HepG2 (cell line): ENCODE data around the gene SH2D6. TPM values are rescaled to one million over a fixed set of nuclear protein-coding genes. Genes with fewer than 3 reads are reported as not detected.

Source experiments
- AGO2 ChIP-seq: fragments of 200-400 bp; formaldehyde crosslinking; optimal IDR thresholded peaks from 2 replicates; pipeline ENCODE3; 2017; ENCODE audit warnings: mild to moderate bottlenecking, low read depth, low read length, moderate library complexity
- BRD4 ChIP-seq: sonication (generic); formaldehyde crosslinking; IDR thresholded peaks from 2 replicates; pipeline ENCODE4 v1.4.0; 2020; ENCODE audit warnings: missing genetic modification reagents
- ELF1 ChIP-seq: sonication (generic); formaldehyde crosslinking; IDR thresholded peaks from 2 replicates; pipeline ENCODE4 v1.4.0; 2020; ENCODE audit warnings: missing genetic modification reagents
- GABPB1 ChIP-seq: IDR thresholded peaks from 2 replicates; pipeline ENCODE4 v1.6.1; 2016; ENCODE audit warnings: mild to moderate bottlenecking, missing genetic modification reagents, moderate library complexity, missing compliant biosample characterization
- KDM6A ChIP-seq: IDR thresholded peaks from 2 replicates; pipeline ENCODE4 v1.6.1; 2016; ENCODE audit warnings: low read depth
- KLF15 ChIP-seq: sonication (generic); formaldehyde crosslinking; IDR thresholded peaks from 2 replicates; pipeline ENCODE4 v1.8.1; 2023; ENCODE audit warnings: borderline replicate concordance, mild to moderate bottlenecking, inconsistent platforms, missing genetic modification reagents, mixed read lengths
- PAX8 ChIP-seq: sonication (generic); formaldehyde crosslinking; IDR thresholded peaks from 2 replicates; pipeline ENCODE4 v1.8.0; 2022; ENCODE audit warnings: mild to moderate bottlenecking, missing genetic modification reagents, borderline replicate concordance
- RBM22 ChIP-seq: fragments of 200-400 bp; formaldehyde crosslinking; optimal IDR thresholded peaks from 2 replicates; pipeline ENCODE3; 2017; ENCODE audit warnings: mild to moderate bottlenecking, low read length, moderate library complexity
- SAP130 ChIP-seq: IDR thresholded peaks from 2 replicates; pipeline ENCODE4 v1.6.1; 2016; ENCODE audit warnings: low read depth
- SATB2 ChIP-seq: sonication (generic); formaldehyde crosslinking; IDR thresholded peaks from 2 replicates; pipeline ENCODE4 v1.5.0; 2020; ENCODE audit warnings: missing genetic modification reagents
- SCMH1 ChIP-seq: sonication (generic); formaldehyde crosslinking; IDR thresholded peaks from 2 replicates; pipeline ENCODE4 v1.9.0; 2021; ENCODE audit warnings: missing genetic modification reagents, mild to moderate bottlenecking, borderline replicate concordance
- SIX1 ChIP-seq: sonication (generic); formaldehyde crosslinking; IDR thresholded peaks from 2 replicates; pipeline ENCODE4 v1.4.0; 2020; ENCODE audit warnings: missing genetic modification reagents, borderline replicate concordance
- SRF ChIP-seq: IDR thresholded peaks from 2 replicates; pipeline ENCODE4 v1.6.1; 2011; ENCODE audit warnings: mild to moderate bottlenecking, low read depth, low read length, moderate library complexity
- TBL1XR1 ChIP-seq: fragments of 150-350 bp; IDR thresholded peaks from 2 replicates; pipeline ENCODE4 v1.6.1; 2014; ENCODE audit warnings: borderline replicate concordance, low read length; ENCODE audit not compliant: partially characterized antibody
- TSC22D2 ChIP-seq: sonication (generic); formaldehyde crosslinking; IDR thresholded peaks from 2 replicates; pipeline ENCODE4 v1.5.1; 2020; ENCODE audit warnings: missing genetic modification reagents, mild to moderate bottlenecking, borderline replicate concordance
- XRCC5 ChIP-seq: fragments of 200-400 bp; formaldehyde crosslinking; optimal IDR thresholded peaks from 2 replicates; pipeline ENCODE3; 2017; ENCODE audit warnings: mild to moderate bottlenecking, low read length
- ZBTB1 ChIP-seq: sonication (generic); formaldehyde crosslinking; IDR thresholded peaks from 2 replicates; pipeline ENCODE4 v1.4.0; 2020; ENCODE audit warnings: missing genetic modification reagents, borderline replicate concordance
- ZBTB20 ChIP-seq: sonication (generic); formaldehyde crosslinking; IDR thresholded peaks from 2 replicates; pipeline ENCODE4 v1.8.1; 2023; ENCODE audit warnings: missing genetic modification reagents, low read depth, mild to moderate bottlenecking, borderline replicate concordance
- ZBTB21 ChIP-seq: sonication (generic); formaldehyde crosslinking; IDR thresholded peaks from 2 replicates; pipeline ENCODE4 v1.4.0; 2020; ENCODE audit warnings: missing genetic modification reagents
- ZFYVE20 ChIP-seq: sonication (generic); formaldehyde crosslinking; IDR thresholded peaks from 2 replicates; pipeline ENCODE4 v1.8.0; 2023; ENCODE audit warnings: low read depth, mild to moderate bottlenecking, moderate library complexity, missing genetic modification reagents, borderline replicate concordance
- ZKSCAN8 ChIP-seq: IDR thresholded peaks from 2 replicates; pipeline ENCODE4 v1.6.1; 2016; ENCODE audit warnings: borderline replicate concordance, missing genetic modification reagents, missing compliant biosample characterization
- ZNF205 ChIP-seq: IDR thresholded peaks from 2 replicates; pipeline ENCODE4 v1.6.1; 2018; ENCODE audit warnings: missing biosample characterization, missing genetic modification reagents
- ZNF263 ChIP-seq: sonication (generic); formaldehyde crosslinking; IDR thresholded peaks from 2 replicates; pipeline ENCODE4 v1.4.0; 2020; ENCODE audit warnings: missing genetic modification reagents
- ZNF567 ChIP-seq: sonication (generic); formaldehyde crosslinking; IDR thresholded peaks from 2 replicates; pipeline ENCODE4 v1.8.1; 2023; ENCODE audit warnings: mild to moderate bottlenecking, missing genetic modification reagents, borderline replicate concordance
- ZNF644 ChIP-seq: IDR thresholded peaks from 2 replicates; pipeline ENCODE4 v1.6.1; 2016; ENCODE audit warnings: low read depth
- ZNF737 ChIP-seq: sonication (generic); formaldehyde crosslinking; IDR thresholded peaks from 2 replicates; pipeline ENCODE4 v1.5.0; 2020; ENCODE audit warnings: missing genetic modification reagents, mild to moderate bottlenecking, borderline replicate concordance
- ZSCAN29 ChIP-seq: sonication (generic); formaldehyde crosslinking; conservative IDR thresholded peaks from 2 replicates; pipeline ENCODE4 v1.4.0; 2020; ENCODE audit warnings: mild to moderate bottlenecking, missing genetic modification reagents
- polyA plus RNA-seq, 8 experiments: library from polyadenylated mRNA; depleted of rRNA in 3 of 8; stranded (reverse) in 7 of 8; unstranded in 1 of 8; fragments of >200 nt; fragmentation: Illumina TruSeq in 4 of 8; extraction: Trizol in 4 of 8; gene quantifications; 2 replicates each; pipeline versions ENCODE4 v1.2.1 to v1.2.3, GENCODE V29; 2011 to 2016; ENCODE audit warnings: low read depth in 4 of 8, missing spikeins in 1 of 8, mixed read lengths in 1 of 8; ENCODE audit not compliant: insufficient read depth in 1 of 8
- total RNA-seq, 5 experiments: library from RNA; depleted of rRNA; stranded (reverse); fragments of >200 nt; fragmentation: Illumina TruSeq; extraction: Trizol; gene quantifications; 2 replicates each; pipeline ENCODE4 v1.2.3, GENCODE V29; 2016; ENCODE audit warnings: low read depth in 1 of 5
- TF ChIP-seq, protein P1 (sequence below): sonication (generic); formaldehyde crosslinking; IDR thresholded peaks from 2 replicates; pipeline ENCODE4 v1.4.0; 2020; ENCODE audit warnings: missing genetic modification reagents
- TF ChIP-seq, protein P2 (sequence below): sonication (generic); formaldehyde crosslinking; IDR thresholded peaks from 2 replicates; pipeline ENCODE4 v1.8.1; 2023; ENCODE audit warnings: mild to moderate bottlenecking, moderate library complexity, missing genetic modification reagents
- TF ChIP-seq, protein P3 (sequence below): IDR thresholded peaks from 2 replicates; pipeline ENCODE4 v1.6.1; 2016

SH2D6 gene
- total and polyA plus RNA-seq, 2 of the 13 experiments (the other 11 are each of a cell fraction or from before 2014, with no cell fraction given): 0.11 to 0.26 TPM

DNA sequence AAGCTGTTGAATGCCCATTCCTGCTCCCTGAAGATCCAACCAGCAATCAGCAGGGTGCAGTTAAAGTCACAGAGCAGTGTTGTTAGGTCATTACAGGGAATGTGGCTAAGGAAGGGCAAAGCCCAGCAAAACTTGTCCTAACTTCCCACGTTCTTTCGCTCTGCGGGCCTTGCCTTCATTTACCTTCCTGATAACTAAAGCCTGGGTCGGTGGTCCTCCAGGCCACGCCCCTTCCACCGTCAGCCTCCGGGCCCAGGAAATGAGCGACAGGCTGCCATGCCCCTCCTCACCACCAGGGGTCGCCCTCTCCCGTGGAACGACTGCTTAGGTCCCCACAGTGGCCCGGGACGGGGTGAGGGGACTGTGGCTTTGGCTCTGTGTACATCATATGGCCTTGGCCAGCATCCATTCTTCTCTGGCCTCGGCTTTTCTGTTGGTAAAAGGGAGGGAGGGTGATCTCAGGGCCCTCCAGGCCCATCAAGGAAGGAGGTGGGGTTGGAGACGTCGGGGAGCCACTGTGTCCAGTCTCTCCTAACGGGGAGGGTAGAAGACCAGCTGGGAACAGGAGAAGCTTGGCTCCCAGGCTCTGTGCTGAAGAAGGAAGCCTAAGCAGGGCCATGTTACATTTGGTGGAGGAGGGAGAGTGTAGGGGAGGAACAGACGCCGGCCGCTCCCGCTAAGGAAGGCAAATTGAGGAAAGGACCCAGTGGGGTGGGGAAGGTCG lies 2.2 kb downstream of the SH2D6 start (continued):
- TF ChIP-seq, protein P1, sequence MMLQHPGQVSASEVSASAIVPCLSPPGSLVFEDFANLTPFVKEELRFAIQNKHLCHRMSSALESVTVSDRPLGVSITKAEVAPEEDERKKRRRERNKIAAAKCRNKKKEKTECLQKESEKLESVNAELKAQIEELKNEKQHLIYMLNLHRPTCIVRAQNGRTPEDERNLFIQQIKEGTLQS (CRISPR knock-in tag): no peak
- no peak for TF ChIP-seq SRF
- no peak for TF ChIP-seq AGO2
- TF ChIP-seq SATB2: no peak
- TF ChIP-seq SIX1 (CRISPR knock-in tag): peak; percentile 15; the same call in 1 of the 2 replicates
- TF ChIP-seq XRCC5: peak; percentile 90
- TF ChIP-seq, protein P2, sequence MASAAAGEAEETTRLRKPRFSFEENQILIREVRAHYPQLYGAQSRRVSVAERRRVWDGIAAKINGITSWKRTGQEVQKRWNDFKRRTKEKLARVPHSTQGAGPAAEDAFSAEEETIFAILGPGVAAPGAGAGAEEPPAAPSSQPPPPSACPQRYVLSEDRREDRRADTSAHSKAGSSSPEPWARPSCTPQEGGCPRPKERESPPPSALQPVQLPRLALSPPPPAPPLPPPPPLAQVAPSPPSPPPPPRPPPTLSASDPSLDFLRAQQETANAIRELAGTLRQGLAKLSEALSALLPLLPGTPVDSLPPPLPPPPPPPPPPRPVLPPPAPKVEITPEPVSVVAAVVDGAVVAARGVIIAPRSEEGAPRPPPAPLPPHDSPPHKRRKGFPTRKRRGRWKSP (CRISPR knock-in tag): no peak; the same call in 1 of the 2 replicates
- no peak for TF ChIP-seq ZBTB1 (CRISPR knock-in tag)
- peak; percentile 61; the same call in 1 of the 2 replicates for TF ChIP-seq ZNF205 (CRISPR knock-in tag)
- TF ChIP-seq KLF15 (CRISPR knock-in tag): no peak
- no peak for TF ChIP-seq ZFYVE20
- TF ChIP-seq ZSCAN29 (CRISPR knock-in tag): no peak
- no peak for TF ChIP-seq ZNF737 (CRISPR knock-in tag)
- TF ChIP-seq, protein P3, sequence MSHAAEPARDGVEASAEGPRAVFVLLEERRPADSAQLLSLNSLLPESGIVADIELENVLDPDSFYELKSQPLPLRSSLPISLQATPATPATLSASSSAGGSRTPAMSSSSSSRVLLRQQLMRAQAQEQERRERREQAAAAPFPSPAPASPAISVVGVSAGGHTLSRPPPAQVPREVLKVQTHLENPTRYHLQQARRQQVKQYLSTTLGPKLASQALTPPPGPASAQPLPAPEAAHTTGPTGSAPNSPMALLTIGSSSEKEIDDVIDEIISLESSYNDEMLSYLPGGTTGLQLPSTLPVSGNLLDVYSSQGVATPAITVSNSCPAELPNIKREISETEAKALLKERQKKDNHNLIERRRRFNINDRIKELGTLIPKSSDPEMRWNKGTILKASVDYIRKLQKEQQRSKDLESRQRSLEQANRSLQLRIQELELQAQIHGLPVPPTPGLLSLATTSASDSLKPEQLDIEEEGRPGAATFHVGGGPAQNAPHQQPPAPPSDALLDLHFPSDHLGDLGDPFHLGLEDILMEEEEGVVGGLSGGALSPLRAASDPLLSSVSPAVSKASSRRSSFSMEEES (CRISPR knock-in tag): 0 out of 2 replicates have a peak, but pooled peaks have one; percentile 46
- peak; percentile 76 for TF ChIP-seq ZNF263
- 0 out of 2 replicates have a peak, but pooled peaks have one; percentile 18 for TF ChIP-seq ZNF567
- no peak for TF ChIP-seq SCMH1 (CRISPR knock-in tag)
- no peak for TF ChIP-seq PAX8
- TF ChIP-seq KDM6A (CRISPR knock-in tag): no peak
- TF ChIP-seq ZBTB20 (CRISPR knock-in tag): peak; percentile 19; the same call in 1 of the 2 replicates
- TF ChIP-seq SAP130: peak; percentile 66
- TF ChIP-seq TSC22D2 (CRISPR knock-in tag): peak; percentile 37; the same call in 1 of the 2 replicates
- TF ChIP-seq RBM22: no peak
- no peak for TF ChIP-seq TBL1XR1
- 0 out of 2 replicates have a peak, but pooled peaks have one; percentile 42 for TF ChIP-seq ZBTB21 (CRISPR knock-in tag)
- peak; percentile 65 for TF ChIP-seq GABPB1 (CRISPR knock-in tag)
- TF ChIP-seq BRD4 (CRISPR knock-in tag): peak; percentile 35
- no peak for TF ChIP-seq ZNF644
- TF ChIP-seq ZKSCAN8 (CRISPR knock-in tag): peak; percentile 79; the same call in 1 of the 2 replicates
- peak; percentile 75 for TF ChIP-seq ELF1 (CRISPR knock-in tag)
